Stimulated activated CD4-positive, alpha-beta T cell treated with anti-CD3 and anti-CD28 coated beads, Interleukin-2, amount 100 ng/mL, for 48 hours (primary cell): ENCODE data around the gene LDHB.
"Not testable (repeated sequence)": the region's sequence is repeated elsewhere in the genome, so short reads cannot be mapped to it uniquely, and the experiment has no call there.

Experiments used
- DNase-seq, 2 donors: peaks; one replicate each; pipeline ENCODE4 v3.0.0-alpha.2; 2020

The LDHB gene

GRCh38 chr12:21604245-21605101 is 53.2 kb downstream of the LDHB start, which contains the start of gene GYS2:
Gene GYS2, minus strand, starts transcription at chr12:21604847. Its CDS starts 255 bp downstream, at chr12:21604592.
- DNase-seq, result no peak

- no peak for DNase-seq
These were observed 54.9 kb downstream of the LDHB start for GRCh38 chr12:21602774-21603173.

- no peak for DNase-seq
These were observed 57.4 kb downstream of the LDHB start for GRCh38 chr12:21600196-21600595.

GRCh38 chr12:21599143-21599999 is 58.3 kb downstream of the LDHB start:
- DNase-seq, result no peak

GRCh38 chr12:21598651-21599050 is 59.0 kb downstream of the LDHB start:
- DNase-seq, result no peak

- not testable (repeated sequence) for DNase-seq
These were observed 62.3 kb downstream of the LDHB start for GRCh38 chr12:21595356-21595755.

- no peak for DNase-seq
These were observed 72.2 kb downstream of the LDHB start for GRCh38 chr12:21585485-21585884.
